GM23338 (cell line): ENCODE results near the gene HIPK1. TPM values are rescaled to one million over a fixed set of nuclear protein-coding genes. Genes with fewer than 3 reads are reported as not detected.

ENCODE experiments used
- ATAC-seq: fragments of 200-7000 bp; cut with Tn5 transposase; 3 replicates; pipeline ENCODE4 v1.9.1; 2020
- DNase-seq: peaks from one replicate; pipeline ENCODE4 v3.0.0-alpha.2; 2015; ENCODE audit warnings: low spot score
- H2AFZ ChIP-seq: fragments of 200-600 bp; sonication (generic); 2 replicates; pipeline ENCODE4 v1.8.0; 2016; ENCODE audit warnings: antibody characterized with exemption, mild to moderate bottlenecking, moderate library complexity
- H3F3A ChIP-seq: fragments of 200-600 bp; sonication (generic); replicated peaks from 2 replicates; pipeline ENCODE4 v1.8.0; 2017; ENCODE audit warnings: antibody characterized with exemption, mixed run types, low read depth
- H3K27ac ChIP-seq: fragments of 200-600 bp; sonication (generic); 2 replicates; pipeline ENCODE4 v1.6.1; 2016; ENCODE audit warnings: low read depth
- H3K27me3 ChIP-seq: fragments of 200-600 bp; sonication (generic); 2 replicates; pipeline ENCODE4 v1.8.0; 2016; ENCODE audit warnings: mild to moderate bottlenecking, mixed run types, moderate library complexity; ENCODE audit not compliant: insufficient read depth
- H3K36me3 ChIP-seq: fragments of 200-600 bp; sonication (generic); 2 replicates; pipeline ENCODE4 v1.8.0; 2016; ENCODE audit warnings: mild to moderate bottlenecking; ENCODE audit not compliant: insufficient read depth
- H3K4me1 ChIP-seq: fragments of 200-600 bp; sonication (generic); 2 replicates; pipeline ENCODE4 v1.8.0; 2016; ENCODE audit warnings: mild to moderate bottlenecking, moderate library complexity; ENCODE audit not compliant: insufficient read depth
- H3K4me2 ChIP-seq: fragments of 200-600 bp; sonication (generic); 2 replicates; pipeline ENCODE4 v1.7.1; 2017; ENCODE audit warnings: mixed run types
- H3K4me3 ChIP-seq: fragments of 200-600 bp; sonication (generic); 2 replicates; pipeline ENCODE4 v1.6.1; 2016; ENCODE audit warnings: mixed run types
- H3K79me2 ChIP-seq: fragments of 200-600 bp; sonication (generic); replicated peaks from 2 replicates; pipeline ENCODE4 v1.8.0; 2017; ENCODE audit warnings: mild to moderate bottlenecking; ENCODE audit not compliant: insufficient read depth
- H3K9me2 ChIP-seq: fragments of 200-600 bp; sonication (generic); 2 replicates; pipeline ENCODE4 v1.8.0; 2017; ENCODE audit not compliant: insufficient read depth
- H4K20me1 ChIP-seq: fragments of 200-600 bp; sonication (generic); replicated peaks from 2 replicates; pipeline ENCODE4 v1.8.0; 2017; ENCODE audit warnings: mild to moderate bottlenecking; ENCODE audit not compliant: insufficient read depth
- H3K27ac Mint-ChIP-seq: 2 replicates; pipeline ENCODE4 v1.8.0; 2020; ENCODE audit warnings: inconsistent platforms, mild to moderate bottlenecking, moderate library complexity, mixed read lengths
- H3K27me3 Mint-ChIP-seq: 3 replicates; pipeline ENCODE4 v1.8.0; 2022; ENCODE audit warnings: low read depth, mild to moderate bottlenecking, moderate library complexity, mixed read lengths, inconsistent platforms; ENCODE audit not compliant: insufficient read depth, poor library complexity
- H3K36me3 Mint-ChIP-seq: 3 replicates; pipeline ENCODE4 v1.8.0; 2021; ENCODE audit warnings: low read depth, mild to moderate bottlenecking, inconsistent platforms, moderate library complexity, mixed read lengths
- H3K4me1 Mint-ChIP-seq: 3 replicates; pipeline ENCODE4 v1.8.0; 2020; ENCODE audit warnings: mild to moderate bottlenecking, inconsistent platforms, mixed read lengths
- H3K4me3 Mint-ChIP-seq: 3 replicates; pipeline ENCODE4 v1.8.0; 2021; ENCODE audit warnings: moderate library complexity, mild to moderate bottlenecking, inconsistent platforms, mixed read lengths
- H3K9me3 Mint-ChIP-seq: 3 replicates; pipeline ENCODE4 v1.8.0; 2020; ENCODE audit warnings: moderate library complexity, mild to moderate bottlenecking, inconsistent platforms, mixed read lengths
- CREB1 ChIP-seq: fragments of 250-450 bp; sonication (Bioruptor Pico); IDR thresholded peaks from 2 replicates; pipeline ENCODE4 v1.5.0; 2020; ENCODE audit warnings: low read depth, mild to moderate bottlenecking, moderate library complexity
- NANOG ChIP-seq: IDR thresholded peaks from 2 replicates; pipeline ENCODE4 v1.6.1; 2016; ENCODE audit warnings: antibody characterized with exemption, borderline replicate concordance
- POLR2AphosphoS5 ChIP-seq: IDR thresholded peaks from 2 replicates; pipeline ENCODE4 v1.6.1; 2016; ENCODE audit warnings: antibody characterized with exemption, low read depth
- REST ChIP-seq: IDR thresholded peaks from one replicate; pipeline ENCODE4 v1.6.1; 2018; ENCODE audit warnings: antibody characterized with exemption; ENCODE audit not compliant: unreplicated experiment
- ZNF331 ChIP-seq: fragments of 250-450 bp; sonication (Bioruptor Pico); IDR thresholded peaks from 2 replicates; pipeline ENCODE4 v1.5.0; 2020; ENCODE audit warnings: low read depth, mild to moderate bottlenecking, moderate library complexity
- ZNF462 ChIP-seq: fragments of 250-450 bp; sonication (Bioruptor Pico); IDR thresholded peaks from 2 replicates; pipeline ENCODE4 v1.5.0; 2020; ENCODE audit warnings: mild to moderate bottlenecking, moderate library complexity
- polyA plus RNA-seq: library from polyadenylated mRNA; unstranded; fragments of >200 nt; fragmentation: Nextera tagmentation; extraction: Ambion mirVana; gene quantifications from 2 replicates; pipeline ENCODE4 v1.2.1, GENCODE V29; 2016
- total RNA-seq: library from RNA; depleted of rRNA; stranded (reverse); fragments of >200 nt; shearing (Covaris generic); gene quantifications from 2 replicates; pipeline ENCODE4 v1.2.3, GENCODE V29; 2014

Gene HIPK1
- total and polyA plus RNA-seq, 2 experiments from 2014 or later = 14.3 to 47.5 TPM

GRCh38 chr1:113957984-113958383 lies 28.9 kb downstream of the HIPK1 start (continued):
- TF ChIP-seq ZNF462 (CRISPR knock-in tag) = no peak
- TF ChIP-seq POLR2AphosphoS5 = no peak

GRCh38 chr1:113958691-113959090 lies 29.6 kb downstream of the HIPK1 start:
- H3K27me3 Mint-ChIP-seq = peaks cover 2% of the 10 kb centered on the region
- Histone ChIP-seq H3F3A (no peaks in the 10 kb centered on the region), H3K4me3 (no peak overlapping the region), H3K79me2 (no peaks in the 10 kb centered on the region), H3K4me2 (no peak overlapping the region), H3K27me3 (no peaks in the 10 kb centered on the region), H4K20me1 (no peaks in the 10 kb centered on the region), H3K27ac (no peak overlapping the region), H3K9me2 (no peaks in the 10 kb centered on the region), H2AFZ (no peak overlapping the region), H3K4me1 (peaks cover 5% of the 10 kb centered on the region; the same call in 1 of the 2 replicates), H3K36me3 (peaks cover 15% of the 10 kb centered on the region; the same call in 1 of the 2 replicates)
- ATAC-seq (no peak), DNase-seq (no peak)
- no peak overlapping the region for H3K4me3 Mint-ChIP-seq
- no peaks in the 10 kb centered on the region for H3K9me3 Mint-ChIP-seq
- H3K4me1 Mint-ChIP-seq = peaks cover 3% of the 10 kb centered on the region; the same call in 1 of the 3 replicates
- H3K36me3 Mint-ChIP-seq = peaks cover 19% of the 10 kb centered on the region; the same call in 2 of the 3 replicates
- H3K27ac Mint-ChIP-seq = no peak overlapping the region
- TF ChIP-seq REST = no peak
- TF ChIP-seq NANOG = no peak
- TF ChIP-seq ZNF331 (CRISPR knock-in tag) = no peak
- TF ChIP-seq ZNF462 (CRISPR knock-in tag) = no peak
- TF ChIP-seq CREB1 = no peak
